Prostate gland (tissue), 2 donors: ENCODE results near the gene SPNS1. TPM values are rescaled to one million over a fixed set of nuclear protein-coding genes. Genes with fewer than 3 reads are reported as not detected.

Experiments
- DNase-seq: peaks from one replicate; pipeline ENCODE4 v3.0.0-alpha.2; 2019; ENCODE audit warnings: low spot score
- H3K27ac ChIP-seq, 2 donors: fragments of 200-600 bp; sonication (generic); 2 replicates each; pipeline ENCODE4 v1.5.1; 2017 to 2019
- H3K27me3 ChIP-seq: fragments of 200-600 bp; sonication (generic); replicated peaks from 2 replicates; pipeline ENCODE4 v1.5.1; 2019; ENCODE audit not compliant: insufficient read depth
- H3K36me3 ChIP-seq, 2 donors: fragments of 200-600 bp; sonication (generic); 1 replicate in 1 of 2; 2 replicates in 1 of 2; pipeline versions ENCODE4 v1.5.1 to v1.8.1; 2017 to 2019
- H3K4me1 ChIP-seq: fragments of 200-600 bp; sonication (generic); replicated peaks from 2 replicates; pipeline ENCODE4 v1.5.1; 2019
- H3K4me3 ChIP-seq, 2 donors: fragments of 200-600 bp; sonication (generic); 2 replicates each; pipeline ENCODE4 v1.5.1; 2017 to 2019
- H3K9me3 ChIP-seq: fragments of 200-600 bp; sonication (generic); 2 replicates; pipeline ENCODE4 v1.5.1; 2017
- CTCF ChIP-seq, 4 experiments: fragments of 200-600 bp in 2 of 4; fragments of 450-650 bp in 2 of 4; sonication (generic) in 2 of 4; IDR thresholded peaks; 1 replicate in 3 of 4; 2 replicates in 1 of 4; pipeline ENCODE4 v1.5.1; 2016 to 2019; ENCODE audit warnings: antibody characterized with exemption in 4 of 4, mild to moderate bottlenecking in 2 of 4, moderate library complexity in 2 of 4
- POLR2A ChIP-seq: fragments of 450-650 bp; IDR thresholded peaks from one replicate; pipeline ENCODE4 v1.6.1; 2016; ENCODE audit warnings: antibody characterized with exemption, mild to moderate bottlenecking
- POLR2AphosphoS5 ChIP-seq: sonication (generic); formaldehyde crosslinking; IDR thresholded peaks from one replicate; pipeline ENCODE4 v1.6.1; 2017; ENCODE audit warnings: antibody characterized with exemption
- WGBS: methylation state at CpG from one replicate; pipeline ENCODE4 v1.1.5; 2018; 5-methylcytosine and 5-hydroxymethylcytosine counted together
- intact Hi-C: fragments of 100-400 bp; cut with DNase I; formaldehyde crosslinking; loops from one replicate; pipeline ENCODE4 v1.14.2; 2022
- total RNA-seq, 2 donors: library from RNA; depleted of rRNA; stranded (reverse); fragments of >200 nt; gene quantifications; one replicate each; pipeline ENCODE4 v1.1.0, GENCODE V29; 2016

SPNS1 gene
- total RNA-seq, 2 donors from 2014 or later = 14.8 to 57.4 TPM

- DNase-seq = no peak
Observed at GRCh38 chr16:28930652-28931051, 43.9 kb upstream of the SPNS1 start.

GRCh38 chr16:28931801-28932225 lies 42.8 kb upstream of the SPNS1 start, which contains the start of gene CD19:
Gene CD19, plus strand, starts transcription at chr16:28931971. Its CDS starts 30 bp downstream, at chr16:28932001.
- H3K9me3 ChIP-seq = no peaks in the 10 kb centered on the region
- H3K36me3 ChIP-seq = no peaks in the 10 kb centered on the region
- intact Hi-C loops = no loop called here
- H3K4me1 ChIP-seq = no peaks in the 10 kb centered on the region
- H3K27me3 ChIP-seq = no peaks in the 10 kb centered on the region
- no peak within 1 kb of the TSS for H3K27ac ChIP-seq
- TF ChIP-seq POLR2AphosphoS5 = no peak
- TF ChIP-seq POLR2A = no peak
- TF ChIP-seq CTCF (IDR thresholded peaks at IDR 0.05) = no peak
- WGBS = 86% methylated on average over 10 of the region's 10 CpGs
- H3K4me3 ChIP-seq = no peak within 1 kb of the TSS
- no peak for DNase-seq

More at GRCh38 chr16:28930652-28931051, 43.9 kb upstream of the SPNS1 start:
- H3K4me3 ChIP-seq = no peak overlapping the region
- 78% methylated on average over 3 of the region's 3 CpGs for WGBS
- H3K27me3 ChIP-seq = no peaks in the 10 kb centered on the region
- no peak for TF ChIP-seq CTCF (IDR thresholded peaks at IDR 0.05)
- TF ChIP-seq POLR2A = no peak
- TF ChIP-seq POLR2AphosphoS5 = no peak
- H3K27ac ChIP-seq = no peak overlapping the region
- no peaks in the 10 kb centered on the region for H3K4me1 ChIP-seq
- intact Hi-C loops = no loop called here
- no peaks in the 10 kb centered on the region for H3K9me3 ChIP-seq
- H3K36me3 ChIP-seq = no peaks in the 10 kb centered on the region

- Histone ChIP-seq H3K9me3 (no peaks in the 10 kb centered on the region), H3K36me3 (no peaks in the 10 kb centered on the region), H3K27ac (no peak overlapping the region), H3K4me1 (no peaks in the 10 kb centered on the region), H3K27me3 (no peaks in the 10 kb centered on the region), H3K4me3 (no peak overlapping the region)
- intact Hi-C loops = no loop called here
- no peak for DNase-seq
- no peak for TF ChIP-seq POLR2A
- no peak for TF ChIP-seq CTCF (IDR thresholded peaks at IDR 0.05)
- no peak for TF ChIP-seq POLR2AphosphoS5
- WGBS = 85% methylated on average over 20 of the region's 20 CpGs
Observed at GRCh38 chr16:28932339-28933141, 42.0 kb upstream of the SPNS1 start.

GRCh38 chr16:28933171-28933570 lies 41.4 kb upstream of the SPNS1 start:
- Histone ChIP-seq H3K27ac (no peak overlapping the region), H3K4me3 (no peak overlapping the region), H3K9me3 (no peaks in the 10 kb centered on the region), H3K36me3 (no peaks in the 10 kb centered on the region), H3K4me1 (no peaks in the 10 kb centered on the region), H3K27me3 (no peaks in the 10 kb centered on the region)
- intact Hi-C loops = no loop called here
- TF ChIP-seq POLR2AphosphoS5 (no peak), POLR2A (no peak), CTCF (IDR thresholded peaks at IDR 0.05) (no peak)
- no peak for DNase-seq
- 49% methylated on average over 8 of the region's 8 CpGs for WGBS

GRCh38 chr16:28935346-28935745 lies 39.2 kb upstream of the SPNS1 start:
- DNase-seq = no peak
- Histone ChIP-seq H3K9me3 (no peaks in the 10 kb centered on the region), H3K4me3 (no peak overlapping the region), H3K4me1 (no peaks in the 10 kb centered on the region), H3K36me3 (no peaks in the 10 kb centered on the region), H3K27ac (no peak overlapping the region), H3K27me3 (no peaks in the 10 kb centered on the region)
- no peak for TF ChIP-seq POLR2AphosphoS5
- TF ChIP-seq POLR2A = no peak
- no peak for TF ChIP-seq CTCF (IDR thresholded peaks at IDR 0.05)
- WGBS = 88% methylated on average over 4 of the region's 4 CpGs
- intact Hi-C loops = no loop called here
